Non-pigmented ciliary epithelial cell (primary cell): ENCODE measurements around the gene EHD2.
"Not testable (repeated sequence)": the region's sequence is repeated elsewhere in the genome, so short reads cannot be mapped to it uniquely, and the experiment has no call there.

ENCODE experiments used
- DNase-seq: peaks from one replicate; pipeline ENCODE4 v3.0.0-alpha.2; 2010; ENCODE audit warnings: low read depth

EHD2 gene

GRCh38 chr19:47771291-47771690, 58.1 kb downstream of the EHD2 start:
- DNase-seq = not testable (repeated sequence)

GRCh38 chr19:47776568-47776967, 63.3 kb downstream of the EHD2 start:
- no peak for DNase-seq

GRCh38 chr19:47777245-47778048, 64.2 kb downstream of the EHD2 start:
- not testable (repeated sequence) for DNase-seq

GRCh38 chr19:47778049-47778953, 65.1 kb downstream of the EHD2 start, which contains the start of gene SELENOW:
TSS of gene SELENOW (plus strand) at chr19:47778703. CDS start at chr19:47778786, 83 bp downstream.
- DNase-seq = no peak

GRCh38 chr19:47778954-47779351, 65.7 kb downstream of the EHD2 start:
- DNase-seq = no peak

- no peak for DNase-seq
These were observed 66.4 kb downstream of the EHD2 start for GRCh38 chr19:47779524-47780214.

GRCh38 chr19:47780215-47780551, 67.0 kb downstream of the EHD2 start:
- no peak for DNase-seq

- DNase-seq = no peak
These were observed 68.5 kb downstream of the EHD2 start for GRCh38 chr19:47781590-47782262.

GRCh38 chr19:47786566-47786965, 73.3 kb downstream of the EHD2 start:
- no peak for DNase-seq

- not testable (repeated sequence) for DNase-seq
These were observed 74.1 kb downstream of the EHD2 start for GRCh38 chr19:47787307-47787706.

GRCh38 chr19:47789811-47790210, 76.6 kb downstream of the EHD2 start:
- DNase-seq = not testable (repeated sequence)

GRCh38 chr19:47790398-47790814, 77.2 kb downstream of the EHD2 start:
- no peak for DNase-seq

GRCh38 chr19:47792616-47793015, 79.4 kb downstream of the EHD2 start:
- DNase-seq = no peak
